Keratinocyte (primary cell): ENCODE measurements around the gene PRM2. TPM values are rescaled to one million over a fixed set of nuclear protein-coding genes. Genes with fewer than 3 reads are reported as not detected.

Source experiments
- DNase-seq: peaks from one replicate; pipeline ENCODE4 v3.0.0-alpha.2; 2011; ENCODE audit warnings: low read depth, missing footprints, low spot score
- FAIRE-seq: peaks from 2 replicates; lab custom pipeline; 2011; peaks lifted over from hg19 to GRCh38; lab: Jason Lieb, UNC
- H2AFZ ChIP-seq: 2 replicates; pipeline ENCODE4 v1.6.0; 2012; ENCODE audit warnings: low read length, control low read depth, inconsistent platforms; ENCODE audit not compliant: control insufficient read depth
- H3K27ac ChIP-seq: 2 replicates; pipeline ENCODE4 v1.5.1; 2011; ENCODE audit warnings: low read length; ENCODE audit not compliant: control insufficient read depth, insufficient read depth
- H3K27me3 ChIP-seq: 3 replicates; pipeline ENCODE4 v1.6.0; 2011; ENCODE audit warnings: low read length; ENCODE audit not compliant: control insufficient read depth, insufficient read depth; ENCODE audit errors: extremely low read depth
- H3K36me3 ChIP-seq, 2 experiments: 2 replicates in 1 of 2; 3 replicates in 1 of 2; pipeline ENCODE4 v1.5.1; 2011; ENCODE audit warnings: low read length in 2 of 2, mild to moderate bottlenecking in 1 of 2; ENCODE audit not compliant: control insufficient read depth in 2 of 2, insufficient read depth in 2 of 2; ENCODE audit errors: extremely low read depth in 1 of 2
- H3K4me1 ChIP-seq: 3 replicates; pipeline ENCODE4 v1.5.1; 2011; ENCODE audit warnings: low read length; ENCODE audit not compliant: control insufficient read depth, insufficient read depth; ENCODE audit errors: extremely low read depth
- H3K4me2 ChIP-seq: 3 replicates; pipeline ENCODE4 v1.6.0; 2011; ENCODE audit warnings: low read depth, low read length; ENCODE audit not compliant: control insufficient read depth, insufficient read depth; ENCODE audit errors: extremely low read depth
- H3K4me3 ChIP-seq, 3 experiments: fragments of 200-600 bp in 1 of 3; sonication (generic) in 1 of 3; 2 replicates in 2 of 3; 3 replicates in 1 of 3; pipeline ENCODE4 v1.5.1; 2011 to 2016; ENCODE audit warnings: low read length in 3 of 3, mild to moderate bottlenecking in 3 of 3, control low read depth in 2 of 3, inconsistent platforms in 1 of 3, low read depth in 1 of 3, mixed read lengths in 1 of 3, mixed run types in 1 of 3, moderate library complexity in 1 of 3; ENCODE audit not compliant: control insufficient read depth in 2 of 3, insufficient read depth in 2 of 3; ENCODE audit errors: extremely low read depth in 1 of 3
- H3K79me2 ChIP-seq: 2 replicates; pipeline ENCODE4 v1.6.0; 2012; ENCODE audit warnings: low read length; ENCODE audit not compliant: control insufficient read depth, insufficient read depth
- H3K9ac ChIP-seq: 3 replicates; pipeline ENCODE4 v1.6.0; 2011; ENCODE audit warnings: low read length; ENCODE audit not compliant: control insufficient read depth, insufficient read depth; ENCODE audit errors: extremely low read depth
- H3K9me1 ChIP-seq: 3 replicates; pipeline ENCODE4 v1.6.0; 2011; ENCODE audit warnings: low read length; ENCODE audit not compliant: control insufficient read depth, insufficient read depth; ENCODE audit errors: extremely low read depth
- H3K9me3 ChIP-seq: 2 replicates; pipeline ENCODE4 v1.5.1; 2012; ENCODE audit warnings: low read depth, low read length; ENCODE audit not compliant: control insufficient read depth
- H4K20me1 ChIP-seq: 3 replicates; pipeline ENCODE4 v1.6.0; 2011; ENCODE audit warnings: low read length; ENCODE audit not compliant: control insufficient read depth, insufficient read depth; ENCODE audit errors: extremely low read depth
- EZH2 ChIP-seq: IDR thresholded peaks from one replicate; pipeline ENCODE4 v1.6.1; 2012; ENCODE audit warnings: inconsistent platforms, mild to moderate bottlenecking, low read length, moderate library complexity
- dilution Hi-C: fragments of 300-500 bp; cut with MboI; formaldehyde crosslinking; loops from one replicate; pipeline ENCODE4 v1.7.0; 2020; ENCODE audit warnings: low sequenced_read_pairs; ENCODE audit not compliant: extremely low pct_ligation_motif_present
- polyA plus RNA-seq, 5 experiments: library from polyadenylated mRNA; depleted of rRNA in 3 of 5; stranded (reverse) in 3 of 5; stranded (forward) in 1 of 5; unstranded in 1 of 5; fragments of >200 nt; gene quantifications; 1 replicate in 1 of 5; 2 replicates in 3 of 5; 3 replicates in 1 of 5; pipeline versions ENCODE4 v1.2.1 to v1.2.3, GENCODE V29; 2011 to 2012; ENCODE audit warnings: missing spikeins in 2 of 5, low read depth in 1 of 5, low replicate concordance in 1 of 5
- TF ChIP-seq, protein P1 (sequence below), 3 experiments: IDR thresholded peaks in 1 of 3; conservative IDR thresholded peaks in 1 of 3; optimal IDR thresholded peaks in 1 of 3; 2 replicates in 2 of 3; 3 replicates in 1 of 3; pipeline versions ENCODE3 to v1.5.1; 2011; ENCODE audit warnings: low read length in 3 of 3, mild to moderate bottlenecking in 3 of 3, moderate library complexity in 2 of 3, control low read depth in 1 of 3, inconsistent platforms in 1 of 3; ENCODE audit not compliant: insufficient read depth in 2 of 3; ENCODE audit errors: extremely low read depth in 1 of 3

The PRM2 gene
- polyA plus RNA-seq, 1 donor (not counting 4 experiments of a cell fraction or from before 2014, with no cell fraction given): not detected

DNA sequence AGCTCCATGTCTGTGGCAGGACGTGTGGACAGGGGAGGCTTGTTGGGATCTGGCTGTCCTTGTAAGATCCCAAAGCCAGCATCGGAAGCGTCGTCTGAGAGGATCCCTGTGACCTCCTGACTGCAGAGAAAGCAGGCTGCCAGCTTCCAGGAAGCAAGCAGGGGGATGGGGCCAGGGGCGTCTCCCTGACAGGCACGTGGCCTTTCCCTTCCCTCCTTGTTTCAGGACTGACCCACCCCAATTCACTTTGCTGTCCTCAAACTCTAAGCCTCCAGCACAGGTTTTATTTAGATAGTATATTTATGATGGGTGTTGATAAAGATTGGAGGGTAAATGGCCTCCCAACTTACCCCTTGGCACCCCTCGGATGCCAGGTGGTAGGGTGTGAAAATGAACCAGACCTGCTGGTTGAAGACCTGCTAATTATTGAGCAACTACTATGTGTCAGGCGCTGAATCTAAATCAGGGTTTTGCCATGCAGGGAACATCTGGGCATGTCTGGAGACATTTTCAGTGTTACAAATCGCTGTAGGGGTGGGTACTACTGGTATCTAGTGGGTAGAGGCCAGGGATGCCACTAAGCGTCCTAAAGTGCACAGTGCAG is 44.8 kb downstream of the PRM2 start:
- no peaks in the 10 kb centered on the region for H3K79me2 ChIP-seq
- H3K27ac ChIP-seq: no peak overlapping the region
- H3K9ac ChIP-seq: no peak overlapping the region
- FAIRE-seq (no peak), DNase-seq (no peak)
- H3K4me3 ChIP-seq: no peak overlapping the region
- no peak overlapping the region for H2AFZ ChIP-seq
- H3K36me3 ChIP-seq: no peaks in the 10 kb centered on the region
- dilution Hi-C loops: no loop called here
- no peak overlapping the region for H3K4me2 ChIP-seq
- no peaks in the 10 kb centered on the region for H3K9me3 ChIP-seq
- no peaks in the 10 kb centered on the region for H3K27me3 ChIP-seq
- H3K4me1 ChIP-seq: peaks cover 4% of the 10 kb centered on the region
- TF ChIP-seq, protein P1, sequence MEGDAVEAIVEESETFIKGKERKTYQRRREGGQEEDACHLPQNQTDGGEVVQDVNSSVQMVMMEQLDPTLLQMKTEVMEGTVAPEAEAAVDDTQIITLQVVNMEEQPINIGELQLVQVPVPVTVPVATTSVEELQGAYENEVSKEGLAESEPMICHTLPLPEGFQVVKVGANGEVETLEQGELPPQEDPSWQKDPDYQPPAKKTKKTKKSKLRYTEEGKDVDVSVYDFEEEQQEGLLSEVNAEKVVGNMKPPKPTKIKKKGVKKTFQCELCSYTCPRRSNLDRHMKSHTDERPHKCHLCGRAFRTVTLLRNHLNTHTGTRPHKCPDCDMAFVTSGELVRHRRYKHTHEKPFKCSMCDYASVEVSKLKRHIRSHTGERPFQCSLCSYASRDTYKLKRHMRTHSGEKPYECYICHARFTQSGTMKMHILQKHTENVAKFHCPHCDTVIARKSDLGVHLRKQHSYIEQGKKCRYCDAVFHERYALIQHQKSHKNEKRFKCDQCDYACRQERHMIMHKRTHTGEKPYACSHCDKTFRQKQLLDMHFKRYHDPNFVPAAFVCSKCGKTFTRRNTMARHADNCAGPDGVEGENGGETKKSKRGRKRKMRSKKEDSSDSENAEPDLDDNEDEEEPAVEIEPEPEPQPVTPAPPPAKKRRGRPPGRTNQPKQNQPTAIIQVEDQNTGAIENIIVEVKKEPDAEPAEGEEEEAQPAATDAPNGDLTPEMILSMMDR (optimal IDR thresholded peaks at IDR 0.05 in 1 of 3, IDR thresholded peaks at IDR 0.05 in 1 of 3, conservative IDR thresholded peaks at IDR 0.05 in 1 of 3; ENCODE audit: extremely low read depth in 1 of 3, insufficient read depth in 2 of 3, low read length in 3 of 3): no peak
- no peak for TF ChIP-seq EZH2
- no peaks in the 10 kb centered on the region for H3K9me1 ChIP-seq
- H4K20me1 ChIP-seq: no peaks in the 10 kb centered on the region

- FAIRE-seq: no peak
- Histone ChIP-seq H3K4me3 (no peak overlapping the region), H2AFZ (no peak overlapping the region), H3K9me3 (no peaks in the 10 kb centered on the region), H3K9me1 (no peaks in the 10 kb centered on the region), H3K36me3 (no peaks in the 10 kb centered on the region), H3K4me2 (no peak overlapping the region), H4K20me1 (no peaks in the 10 kb centered on the region), H3K9ac (no peak overlapping the region), H3K27me3 (no peaks in the 10 kb centered on the region), H3K79me2 (no peaks in the 10 kb centered on the region), H3K27ac (no peak overlapping the region), H3K4me1 (peaks cover 4% of the 10 kb centered on the region)
- TF ChIP-seq EZH2: no peak
- TF ChIP-seq, protein P1 (optimal IDR thresholded peaks at IDR 0.05 in 1 of 3, IDR thresholded peaks at IDR 0.05 in 1 of 3, conservative IDR thresholded peaks at IDR 0.05 in 1 of 3; ENCODE audit: extremely low read depth in 1 of 3, insufficient read depth in 2 of 3, low read length in 3 of 3): no peak
- dilution Hi-C loops: no loop called here
- DNase-seq: no peak
These were observed 46.4 kb downstream of the PRM2 start for GRCh38 chr16:11229906-11230305.
